ENCODE data around the gene ZBTB16.

DNA sequence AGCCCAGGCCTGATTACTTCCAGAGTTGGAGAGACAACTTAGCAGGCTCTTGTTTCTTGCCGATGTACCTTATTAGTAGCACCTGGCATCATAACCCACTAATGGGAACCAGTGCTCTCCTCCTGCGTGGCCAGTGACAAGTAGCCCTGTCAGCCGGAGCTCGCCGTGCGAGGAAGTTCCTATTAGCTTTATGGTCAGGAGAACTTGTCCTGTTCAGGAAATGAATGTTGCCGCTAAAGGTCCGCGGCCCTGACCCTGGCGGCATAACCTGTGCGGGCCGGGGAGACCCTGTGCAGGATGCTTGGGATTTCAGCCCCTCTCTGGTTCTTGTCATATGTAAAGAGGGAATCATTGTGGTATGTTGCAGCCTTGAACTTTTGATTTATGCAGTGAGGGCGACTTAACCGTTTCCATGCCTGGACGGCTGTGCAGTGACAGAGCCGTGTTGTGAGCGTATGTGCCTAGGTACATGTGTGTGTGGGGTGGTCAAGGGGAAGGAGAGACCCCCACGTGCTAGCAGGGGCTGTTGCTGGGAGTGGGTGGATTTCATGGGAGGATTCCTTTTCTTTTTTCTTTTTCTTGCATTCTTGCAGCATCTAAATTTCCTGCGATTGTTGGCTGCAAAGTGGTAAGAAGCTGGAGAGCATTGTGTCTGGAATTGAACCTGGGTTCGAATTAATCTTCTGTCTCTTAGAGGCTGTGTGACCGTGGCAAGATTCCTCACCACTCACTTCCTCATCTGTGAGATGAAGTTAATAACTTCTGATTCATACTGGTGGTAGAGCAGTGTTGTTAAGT lies 15.2 kb downstream of the ZBTB16 start:
- no peak for TF ChIP-seq POLR2A (IDR thresholded peaks at IDR 0.05)
- TF ChIP-seq, protein P1, sequence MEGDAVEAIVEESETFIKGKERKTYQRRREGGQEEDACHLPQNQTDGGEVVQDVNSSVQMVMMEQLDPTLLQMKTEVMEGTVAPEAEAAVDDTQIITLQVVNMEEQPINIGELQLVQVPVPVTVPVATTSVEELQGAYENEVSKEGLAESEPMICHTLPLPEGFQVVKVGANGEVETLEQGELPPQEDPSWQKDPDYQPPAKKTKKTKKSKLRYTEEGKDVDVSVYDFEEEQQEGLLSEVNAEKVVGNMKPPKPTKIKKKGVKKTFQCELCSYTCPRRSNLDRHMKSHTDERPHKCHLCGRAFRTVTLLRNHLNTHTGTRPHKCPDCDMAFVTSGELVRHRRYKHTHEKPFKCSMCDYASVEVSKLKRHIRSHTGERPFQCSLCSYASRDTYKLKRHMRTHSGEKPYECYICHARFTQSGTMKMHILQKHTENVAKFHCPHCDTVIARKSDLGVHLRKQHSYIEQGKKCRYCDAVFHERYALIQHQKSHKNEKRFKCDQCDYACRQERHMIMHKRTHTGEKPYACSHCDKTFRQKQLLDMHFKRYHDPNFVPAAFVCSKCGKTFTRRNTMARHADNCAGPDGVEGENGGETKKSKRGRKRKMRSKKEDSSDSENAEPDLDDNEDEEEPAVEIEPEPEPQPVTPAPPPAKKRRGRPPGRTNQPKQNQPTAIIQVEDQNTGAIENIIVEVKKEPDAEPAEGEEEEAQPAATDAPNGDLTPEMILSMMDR (IDR thresholded peaks at IDR 0.05): no peak

All from heart left ventricle (tissue), 13 donors.